H1 (cell line): Measurements from ENCODE around the gene SPOCK1. TPM values are rescaled to one million over a fixed set of nuclear protein-coding genes. Genes with fewer than 3 reads are reported as not detected.

Experiments
- CHD7 ChIP-seq: fragments of 300-600 bp; sonication (generic); IDR thresholded peaks from 2 replicates; pipeline ENCODE4 v1.7.1; 2012; ENCODE audit warnings: low read length, moderate library complexity, mild to moderate bottlenecking, inconsistent platforms; ENCODE audit not compliant: insufficient replicate concordance
- polyA plus RNA-seq, 7 experiments: library from polyadenylated mRNA; depleted of rRNA in 3 of 7; stranded (reverse) in 5 of 7; unstranded in 2 of 7; fragments of >200 nt in 5 of 7; fragments of 200-250 nt in 2 of 7; gene quantifications; 1 replicate in 5 of 7; 2 replicates in 1 of 7; 4 replicates in 1 of 7; pipeline versions ENCODE4 v1.2.1 to v1.2.3, GENCODE V29; 2011 to 2013; ENCODE audit warnings: missing spikeins in 2 of 7, mixed read lengths in 2 of 7
- total RNA-seq: library from RNA; stranded (reverse); fragmentation: NEBNext Ultra II Directional; extraction: Animal tissue kit (Norgen Biotek cat#: 25700); gene quantifications from 2 replicates; pipeline ENCODE4 v1.2.1, GENCODE V29; 2021

The SPOCK1 gene
- total and polyA plus RNA-seq, 2 of the 8 experiments (the other 6 are each of a cell fraction or from before 2014, with no cell fraction given): 6.9 to 18.1 TPM

DNA sequence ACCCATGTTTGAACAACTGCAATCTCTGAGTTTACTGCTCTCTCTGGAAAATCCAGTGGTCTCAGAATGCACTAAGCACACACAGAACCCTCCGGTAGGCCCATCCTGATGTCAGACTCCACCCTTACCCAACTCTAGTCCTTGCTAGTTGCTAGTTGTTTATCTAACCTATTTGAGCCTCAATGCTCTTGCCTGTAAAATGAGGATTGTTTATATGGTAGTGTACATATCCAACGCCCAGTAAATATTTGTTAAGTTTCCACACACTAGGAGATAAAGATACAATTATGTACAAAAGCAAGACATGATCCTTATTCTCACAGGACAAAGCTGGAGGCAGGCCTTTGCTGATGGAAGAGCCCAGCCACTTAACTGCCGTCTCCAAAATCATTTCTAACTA, 192.2 kb downstream of the SPOCK1 start (continued):
- TF ChIP-seq CHD7: no peak
